Medulla oblongata (tissue), 1 donor: ENCODE measurements around the gene ICAM3.
"Not testable (repeated sequence)": the region's sequence is repeated elsewhere in the genome, so short reads cannot be mapped to it uniquely, and the experiment has no call there.

Experiments used
- DNase-seq: peaks from one replicate; pipeline ENCODE4 v3.0.0-alpha.2; 2015; ENCODE audit errors: extremely low spot score

Gene ICAM3

GRCh38 chr19:10344780-10345179, 5.4 kb upstream of the ICAM3 start:
- no peak for DNase-seq

- no peak for DNase-seq
Observed at GRCh38 chr19:10343495-10343894, 4.1 kb upstream of the ICAM3 start.

- DNase-seq: no peak
Observed at GRCh38 chr19:10339977-10340376, 553 bp upstream of the ICAM3 start.

GRCh38 chr19:10338940-10339339, 484 bp downstream of the ICAM3 start:
- DNase-seq: no peak

- DNase-seq: not testable (repeated sequence)
Observed at GRCh38 chr19:10336725-10337124, 2.7 kb downstream of the ICAM3 start.

- DNase-seq: peak; percentile 14
Observed at GRCh38 chr19:10335352-10335985, 4.0 kb downstream of the ICAM3 start.

GRCh38 chr19:10334588-10335351, 4.7 kb downstream of the ICAM3 start:
- DNase-seq: peak; percentile 70

- DNase-seq: no peak
Observed at GRCh38 chr19:10333758-10334587, 5.5 kb downstream of the ICAM3 start.

GRCh38 chr19:10332965-10333757, 6.3 kb downstream of the ICAM3 start, which contains the start of gene RAVER1:
TSS of gene RAVER1 (minus strand) at chr19:10333529. CDS start at chr19:10333507, 22 bp downstream.
- peak; percentile 97 for DNase-seq

GRCh38 chr19:10332158-10332964, 7.1 kb downstream of the ICAM3 start:
- no peak for DNase-seq

- no peak for DNase-seq
Observed at GRCh38 chr19:10329555-10329954, 9.9 kb downstream of the ICAM3 start.

- DNase-seq: no peak
Observed at GRCh38 chr19:10328558-10329429, 10.6 kb downstream of the ICAM3 start.

GRCh38 chr19:10327793-10328192, 11.6 kb downstream of the ICAM3 start:
- DNase-seq: no peak

GRCh38 chr19:10325732-10326131, 13.7 kb downstream of the ICAM3 start:
- no peak for DNase-seq

GRCh38 chr19:10321874-10322835, 17.3 kb downstream of the ICAM3 start:
- no peak for DNase-seq

- no peak for DNase-seq
Observed at GRCh38 chr19:10321417-10321797, 18.0 kb downstream of the ICAM3 start.

GRCh38 chr19:10320602-10321416, 18.6 kb downstream of the ICAM3 start:
- DNase-seq: no peak
